ENCODE results near the gene RNF4. TPM values are rescaled to one million over a fixed set of nuclear protein-coding genes. Genes with fewer than 3 reads are reported as not detected.

RNF4 gene
- total RNA-seq, 1 experiment from 2014 or later, result 92.0 TPM

- H3K27me3 ChIP-seq (ENCODE audit: insufficient read depth, low read length), result no peaks in the 10 kb centered on the region
- H3K36me3 Mint-ChIP-seq (ENCODE audit: insufficient read depth in 1 of 3, low read depth in 3 of 3), result peaks cover 44 to 73% (median 61%) of the 10 kb centered on the region in 3 experiments
- H2AK5ac ChIP-seq (ENCODE audit: insufficient read length, low read length), result no peak overlapping the region
- no peaks in the 10 kb centered on the region; a peak in 1 of 4 replicates for H3K4me1 Mint-ChIP-seq
- no peak overlapping the region for H3K27ac ChIP-seq (ENCODE audit: insufficient read length, low read depth, low read length)
- H3K23ac ChIP-seq (ENCODE audit: insufficient read length, low read depth, low read length), result no peak overlapping the region
- no peaks in the 10 kb centered on the region for H3K9me3 ChIP-seq (ENCODE audit: control insufficient read depth, low read depth, low read length)
- TF ChIP-seq CTCF (conservative IDR thresholded peaks at IDR 0.05), result no peak
- no peak overlapping the region for H3T11ph ChIP-seq (ENCODE audit: low read length)
- no peak overlapping the region for H2BK120ac ChIP-seq (ENCODE audit: low read depth, low read length, poor library complexity, severe bottlenecking)
- H4K5ac ChIP-seq (ENCODE audit: insufficient read length, low read depth, low read length), result no peak overlapping the region
- no peak overlapping the region for H3K18ac ChIP-seq (ENCODE audit: insufficient read length, low read depth, low read length)
- no peak overlapping the region for H4K91ac ChIP-seq (ENCODE audit: insufficient read length, low read depth, low read length)
- peaks cover 9% of the 10 kb centered on the region for H3K79me1 ChIP-seq (ENCODE audit: insufficient read depth, low read depth, low read length, poor library complexity, severe bottlenecking)
- no peak overlapping the region for H3K9ac ChIP-seq (ENCODE audit: extremely low read depth, insufficient read length, low read length)
- H2AFZ ChIP-seq (ENCODE audit: low read length), result no peak overlapping the region
- H3K56ac ChIP-seq (ENCODE audit: insufficient read length, low read depth, low read length), result no peak overlapping the region
- H3K9me3 Mint-ChIP-seq, result no peaks in the 10 kb centered on the region; a peak in 1 of 5 replicates
- H3K27me3 Mint-ChIP-seq (ENCODE audit: low read depth), result no peaks in the 10 kb centered on the region
- H3K4me2 ChIP-seq (ENCODE audit: insufficient read depth, insufficient read length, low read length), result no peak overlapping the region
- no peak overlapping the region for H2BK5ac ChIP-seq (ENCODE audit: insufficient read length, low read length)
- H4K20me1 ChIP-seq (ENCODE audit: control insufficient read depth, insufficient read depth, insufficient read length), result no peaks in the 10 kb centered on the region
- no peaks in the 10 kb centered on the region for H3K4me1 ChIP-seq (ENCODE audit: insufficient read depth, low read length)
- no peak overlapping the region; a peak in 1 of 7 replicates for H3K27ac Mint-ChIP-seq
- no peaks in the 10 kb centered on the region for H3K23me2 ChIP-seq (ENCODE audit: insufficient read length, low read depth, low read length, poor library complexity, severe bottlenecking)
- H2BK12ac ChIP-seq (ENCODE audit: insufficient read length, low read depth, low read length), result no peak overlapping the region
- no peak overlapping the region for H2BK20ac ChIP-seq (ENCODE audit: low read depth, low read length, poor library complexity, severe bottlenecking)
- no peaks in the 10 kb centered on the region for H3K79me2 ChIP-seq (ENCODE audit: insufficient read depth, low read length)
- H3K14ac ChIP-seq (ENCODE audit: insufficient read depth, low read length), result no peak overlapping the region
- H3K4me3 Mint-ChIP-seq, result no peak overlapping the region
- no CpG with 5 or more reads among the region's 4 CpGs for WGBS (ENCODE audit: extremely low coverage, insufficient read length, low lambda C conversion rate)
- no peak for DNase-seq
- H3K4ac ChIP-seq (ENCODE audit: low read depth, low read length), result no peak overlapping the region
- no peak overlapping the region for H2BK15ac ChIP-seq (ENCODE audit: low read depth, low read length)
- no peak overlapping the region for H4K8ac ChIP-seq (replicated peaks; ENCODE audit: insufficient read length, low read depth, low read length)
These were observed 38.4 kb downstream of the RNF4 start for GRCh38 chr4:2507259-2507658.
